Hepatocyte (in vitro differentiated cells): ENCODE data around the gene FAM210A. TPM values are rescaled to one million over a fixed set of nuclear protein-coding genes. Genes with fewer than 3 reads are reported as not detected.

ENCODE experiments used
- DNase-seq: peaks from one replicate; pipeline ENCODE4 v3.0.0-alpha.2; 2016; ENCODE audit warnings: low spot score
- H2AFZ ChIP-seq: fragments of 200-600 bp; sonication (generic); 2 replicates; pipeline ENCODE4 v1.6.0; 2016; ENCODE audit warnings: antibody characterized with exemption, mild to moderate bottlenecking
- H3K27ac ChIP-seq: fragments of 200-600 bp; sonication (generic); 2 replicates; pipeline ENCODE4 v1.5.1; 2016; ENCODE audit warnings: mild to moderate bottlenecking
- H3K27me3 ChIP-seq: fragments of 200-600 bp; sonication (generic); 2 replicates; pipeline ENCODE4 v1.6.1; 2016
- H3K36me3 ChIP-seq: fragments of 200-600 bp; sonication (generic); replicated peaks from 2 replicates; pipeline ENCODE4 v1.5.1; 2016; ENCODE audit warnings: low read depth; ENCODE audit not compliant: insufficient read depth
- H3K4me1 ChIP-seq: fragments of 200-600 bp; sonication (generic); 2 replicates; pipeline ENCODE4 v1.5.1; 2016; ENCODE audit warnings: mild to moderate bottlenecking, moderate library complexity; ENCODE audit not compliant: insufficient read depth
- H3K4me2 ChIP-seq: fragments of 200-600 bp; sonication (generic); 2 replicates; pipeline ENCODE4 v1.6.0; 2016
- H3K4me3 ChIP-seq: fragments of 200-600 bp; sonication (generic); 2 replicates; pipeline ENCODE4 v1.5.1; 2016; ENCODE audit warnings: mild to moderate bottlenecking
- H3K79me2 ChIP-seq: fragments of 200-600 bp; sonication (generic); 2 replicates; pipeline ENCODE4 v1.6.0; 2017; ENCODE audit warnings: mild to moderate bottlenecking
- H3K9me2 ChIP-seq: fragments of 200-600 bp; sonication (generic); replicated peaks from 2 replicates; pipeline ENCODE4 v1.6.0; 2017; ENCODE audit warnings: mild to moderate bottlenecking; ENCODE audit not compliant: insufficient read depth
- H3K9me3 ChIP-seq: fragments of 200-600 bp; sonication (generic); 2 replicates; pipeline ENCODE4 v1.5.1; 2016; ENCODE audit warnings: low read depth, mild to moderate bottlenecking
- H4K20me1 ChIP-seq: fragments of 200-600 bp; sonication (generic); 2 replicates; pipeline ENCODE4 v1.6.0; 2016; ENCODE audit warnings: mild to moderate bottlenecking; ENCODE audit not compliant: insufficient read depth, poor library complexity, severe bottlenecking
- CTCF ChIP-seq: fragments of 200-600 bp; sonication (generic); IDR thresholded peaks from 2 replicates; pipeline ENCODE4 v1.5.1; 2016; ENCODE audit warnings: antibody characterized with exemption, mild to moderate bottlenecking; ENCODE audit not compliant: poor library complexity
- EZH2 ChIP-seq: fragments of 200-600 bp; sonication (generic); IDR thresholded peaks from 2 replicates; pipeline ENCODE4 v1.6.1; 2016; ENCODE audit warnings: antibody characterized with exemption, mild to moderate bottlenecking, borderline replicate concordance
- EZH2phosphoT487 ChIP-seq: fragments of 200-600 bp; sonication (generic); IDR thresholded peaks from one replicate; pipeline ENCODE4 v1.6.1; 2018; ENCODE audit warnings: antibody characterized with exemption, mild to moderate bottlenecking, low read depth, moderate library complexity; ENCODE audit not compliant: unreplicated experiment, severe bottlenecking
- WGBS: methylation state at CpG from one replicate; pipeline ENCODE4 v1.1.6; 2016; ENCODE audit warnings: low lambda C conversion rate; ENCODE audit errors: missing lambda C conversion rate; 5-methylcytosine and 5-hydroxymethylcytosine counted together
- polyA plus RNA-seq: library from polyadenylated mRNA; unstranded; fragments of >200 nt; fragmentation: Nextera tagmentation; extraction: Ambion mirVana; gene quantifications from 2 replicates; pipeline ENCODE4 v1.2.1, GENCODE V29; 2016
- small RNA-seq: library from RNA; depleted of rRNA; stranded (forward); fragments of <200 nt; gene quantifications from one replicate; pipeline ENCODE3, GENCODE V24; 2014
- total RNA-seq: library from RNA; depleted of rRNA; stranded (reverse); fragments of >200 nt; gene quantifications from 2 replicates; pipeline ENCODE4 v1.2.3, GENCODE V29; 2014

Gene FAM210A
- total and polyA plus RNA-seq, 2 experiments from 2014 or later = 13.9 to 20.6 TPM

GRCh38 chr18:13613591-13614501, 112.5 kb downstream of the FAM210A start:
- Histone ChIP-seq H3K4me3 (no peak overlapping the region), H4K20me1 (no peaks in the 10 kb centered on the region), H3K79me2 (no peaks in the 10 kb centered on the region), H3K27ac (no peak overlapping the region), H3K4me2 (no peak overlapping the region), H3K4me1 (peaks cover 18% of the 10 kb centered on the region), H2AFZ (no peak overlapping the region), H3K36me3 (no peaks in the 10 kb centered on the region), H3K9me2 (no peaks in the 10 kb centered on the region), H3K9me3 (no peaks in the 10 kb centered on the region), H3K27me3 (peaks cover 25% of the 10 kb centered on the region)
- WGBS = 93% methylated on average over 21 of the region's 21 CpGs
- no peak for DNase-seq
- no peak for TF ChIP-seq EZH2
- no peak for TF ChIP-seq EZH2phosphoT487
- TF ChIP-seq CTCF = no peak

Small RNAs within 50 kb of the gene (small RNA-seq; reads per million reads assigned to genes)
- gene AP001525.1 (not detected), gene RN7SL362P (not detected)

Other genes starting within 250 kb of the FAM210A start
- 36.1 and 40.4 TPM in 2 replicates for gene RNMT, start 115 bp upstream of the FAM210A start, total RNA-seq
- 34.5 and 38.6 TPM in 2 replicates for gene RNMT, start 115 bp upstream of the FAM210A start, polyA plus RNA-seq
- not detected in 2 replicates for gene MC5R, start 97.6 kb upstream of the FAM210A start, total RNA-seq
- not detected in 2 replicates for gene MC5R, start 97.6 kb upstream of the FAM210A start, polyA plus RNA-seq
- not detected in 2 replicates for gene MC2R, start 189.0 kb upstream of the FAM210A start, total RNA-seq
- not detected in 2 replicates for gene MC2R, start 189.0 kb upstream of the FAM210A start, polyA plus RNA-seq